Measurements from ENCODE around the gene MGRN1. TPM values are rescaled to one million over a fixed set of nuclear protein-coding genes. Genes with fewer than 3 reads are reported as not detected.

MGRN1 gene
- total RNA-seq, 1 experiment from 2014 or later = 22.7 TPM

DNA sequence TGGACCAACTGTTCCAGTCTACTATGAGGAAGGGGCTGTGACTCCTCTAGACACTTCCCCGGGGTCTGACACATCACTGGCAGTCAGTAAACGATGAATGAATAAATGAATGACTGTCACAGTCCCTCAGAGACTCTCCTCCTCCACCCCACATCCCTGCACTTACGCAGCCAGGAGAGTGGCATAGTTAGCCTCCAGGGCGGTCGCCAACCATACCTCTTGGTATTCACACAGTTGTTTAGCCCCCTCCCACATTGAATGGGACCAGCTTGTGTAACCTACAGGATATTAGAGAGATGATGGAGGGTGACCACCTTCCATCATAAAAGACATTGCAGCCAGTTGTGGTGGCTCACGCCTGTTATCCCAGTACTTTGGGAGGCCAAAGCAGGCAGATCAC lies 35.7 kb upstream of the MGRN1 start:
- intact Hi-C loops (cut with micrococcal nuclease) = no loop called here
- H3K36me3 ChIP-seq (ENCODE audit: low read depth, low read length) = no peaks in the 10 kb centered on the region
- H2AFZ ChIP-seq (ENCODE audit: low read length) = no peak overlapping the region
- no peak overlapping the region for H3K9ac ChIP-seq (ENCODE audit: low read length)
- no peaks in the 10 kb centered on the region for H3K27me3 ChIP-seq (ENCODE audit: low read length)
- H3K4me1 ChIP-seq (ENCODE audit: insufficient read depth, low read length) = no peaks in the 10 kb centered on the region
- ChIA-PET CTCF (no interaction called here), POLR2A (ENCODE audit: unreplicated experiment) (no interaction called here)
- no peak for TF ChIP-seq EZH2 (IDR thresholded peaks at IDR 0.05; ENCODE audit: low read length, unreplicated experiment)
- TF ChIP-seq EZH2phosphoT487 (IDR thresholded peaks at IDR 0.05; ENCODE audit: borderline replicate concordance, low read length) = no peak
- TF ChIP-seq, protein P1, sequence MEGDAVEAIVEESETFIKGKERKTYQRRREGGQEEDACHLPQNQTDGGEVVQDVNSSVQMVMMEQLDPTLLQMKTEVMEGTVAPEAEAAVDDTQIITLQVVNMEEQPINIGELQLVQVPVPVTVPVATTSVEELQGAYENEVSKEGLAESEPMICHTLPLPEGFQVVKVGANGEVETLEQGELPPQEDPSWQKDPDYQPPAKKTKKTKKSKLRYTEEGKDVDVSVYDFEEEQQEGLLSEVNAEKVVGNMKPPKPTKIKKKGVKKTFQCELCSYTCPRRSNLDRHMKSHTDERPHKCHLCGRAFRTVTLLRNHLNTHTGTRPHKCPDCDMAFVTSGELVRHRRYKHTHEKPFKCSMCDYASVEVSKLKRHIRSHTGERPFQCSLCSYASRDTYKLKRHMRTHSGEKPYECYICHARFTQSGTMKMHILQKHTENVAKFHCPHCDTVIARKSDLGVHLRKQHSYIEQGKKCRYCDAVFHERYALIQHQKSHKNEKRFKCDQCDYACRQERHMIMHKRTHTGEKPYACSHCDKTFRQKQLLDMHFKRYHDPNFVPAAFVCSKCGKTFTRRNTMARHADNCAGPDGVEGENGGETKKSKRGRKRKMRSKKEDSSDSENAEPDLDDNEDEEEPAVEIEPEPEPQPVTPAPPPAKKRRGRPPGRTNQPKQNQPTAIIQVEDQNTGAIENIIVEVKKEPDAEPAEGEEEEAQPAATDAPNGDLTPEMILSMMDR (conservative IDR thresholded peaks at IDR 0.05; ENCODE audit: low read depth, low read length) = no peak
- no peak overlapping the region for H3K4me3 ChIP-seq (ENCODE audit: low read length)
- DNase-seq = no peak
- no peaks in the 10 kb centered on the region for H4K20me1 ChIP-seq (ENCODE audit: low read length)
- H3K4me2 ChIP-seq (ENCODE audit: low read length) = no peak overlapping the region
- H3K9me3 ChIP-seq (ENCODE audit: low read length) = no peaks in the 10 kb centered on the region
- H3K9me2 ChIP-seq (replicated peaks; ENCODE audit: low read length) = no peaks in the 10 kb centered on the region
- no peak overlapping the region for H3K27ac ChIP-seq (ENCODE audit: low read length)
- BruUV-seq (replicated peaks) = no TSS peak
- no peak for ATAC-seq
- H3K79me2 ChIP-seq (ENCODE audit: low read length) = no peaks in the 10 kb centered on the region
- no peaks in the 10 kb centered on the region for H3F3A ChIP-seq (ENCODE audit: low read length, unreplicated experiment)

DNA sequence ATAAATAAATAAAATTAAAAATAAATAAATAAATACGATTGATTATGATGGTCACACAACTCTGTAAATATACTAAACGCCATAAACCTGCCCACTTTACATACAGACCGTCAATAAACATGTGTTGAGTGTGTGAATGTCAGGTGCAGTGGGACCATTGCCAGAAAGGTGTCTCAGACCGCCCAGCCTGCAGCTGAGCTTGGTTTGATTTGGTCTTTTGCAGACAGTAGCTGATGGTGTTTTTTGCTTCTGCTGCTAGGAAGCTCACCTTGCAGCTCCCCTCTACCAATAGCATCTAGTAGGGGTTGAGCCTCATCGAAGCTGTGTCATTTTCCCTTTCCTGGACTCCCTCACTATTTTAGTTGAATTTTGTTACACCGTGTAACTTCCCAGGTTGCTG lies 33.4 kb upstream of the MGRN1 start:
- no peak for ATAC-seq
- Histone ChIP-seq H3K9me3 (ENCODE audit: low read length) (no peaks in the 10 kb centered on the region), H3F3A (ENCODE audit: low read length, unreplicated experiment) (no peaks in the 10 kb centered on the region), H3K79me2 (ENCODE audit: low read length) (no peaks in the 10 kb centered on the region), H3K4me3 (ENCODE audit: low read length) (no peak overlapping the region), H3K27me3 (ENCODE audit: low read length) (no peaks in the 10 kb centered on the region), H3K4me2 (ENCODE audit: low read length) (no peak overlapping the region), H3K36me3 (ENCODE audit: low read depth, low read length) (no peaks in the 10 kb centered on the region), H2AFZ (ENCODE audit: low read length) (no peak overlapping the region), H3K9ac (ENCODE audit: low read length) (no peak overlapping the region), H3K9me2 (replicated peaks; ENCODE audit: low read length) (no peaks in the 10 kb centered on the region), H3K27ac (ENCODE audit: low read length) (no peak overlapping the region), H3K4me1 (ENCODE audit: insufficient read depth, low read length) (no peaks in the 10 kb centered on the region), H4K20me1 (ENCODE audit: low read length) (no peaks in the 10 kb centered on the region)
- TF ChIP-seq EZH2 (IDR thresholded peaks at IDR 0.05; ENCODE audit: low read length, unreplicated experiment) (no peak), EZH2phosphoT487 (IDR thresholded peaks at IDR 0.05; ENCODE audit: borderline replicate concordance, low read length) (no peak)
- TF ChIP-seq, protein P1 (conservative IDR thresholded peaks at IDR 0.05; ENCODE audit: low read depth, low read length) = no peak
- CTCF ChIA-PET = no interaction called here
- intact Hi-C loops (cut with micrococcal nuclease) = no loop called here
- POLR2A ChIA-PET (ENCODE audit: unreplicated experiment) = no interaction called here
- DNase-seq = no peak
- no TSS peak for BruUV-seq (replicated peaks)

DNA sequence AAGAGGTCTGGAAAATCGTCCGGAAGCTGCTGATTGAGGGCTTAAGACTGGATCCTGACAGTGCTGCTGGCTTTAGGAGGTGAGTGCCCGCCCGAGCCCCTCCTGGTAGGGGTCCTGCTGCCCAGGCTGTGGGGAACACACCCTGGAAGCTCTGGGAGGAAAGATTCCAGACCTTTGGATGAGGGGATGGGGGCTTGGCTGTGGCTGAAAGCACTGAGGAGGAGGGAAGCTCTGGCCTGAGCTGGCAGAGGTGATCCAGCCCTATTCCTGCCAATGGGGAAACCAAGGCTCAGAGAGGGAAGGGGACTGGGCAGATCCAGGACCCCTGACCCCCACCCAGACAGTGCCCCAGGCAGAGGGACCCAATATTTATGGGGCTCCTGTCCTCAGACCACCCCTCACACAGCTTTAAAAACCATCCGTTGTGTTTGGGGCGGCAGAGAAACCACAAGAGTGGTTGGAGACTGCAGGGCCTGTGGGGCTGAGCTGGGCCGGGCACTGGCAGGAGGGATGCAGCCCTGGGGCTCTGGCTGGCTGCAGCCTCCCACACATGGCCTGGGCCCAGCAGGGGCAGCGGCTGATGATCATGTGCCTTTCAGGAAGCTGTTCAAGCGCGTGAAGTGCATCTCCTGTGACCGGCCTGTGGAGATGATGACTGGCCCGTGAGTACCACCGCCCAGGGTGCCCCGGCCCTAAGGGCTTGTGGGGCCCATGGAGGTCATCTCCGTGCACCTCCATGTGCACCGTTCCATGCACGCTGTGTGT lies 32.7 kb upstream of the MGRN1 start:
- no peaks in the 10 kb centered on the region for H3K9me2 ChIP-seq (replicated peaks; ENCODE audit: low read length)
- H3K4me2 ChIP-seq (ENCODE audit: low read length) = no peak overlapping the region
- CTCF ChIA-PET = no interaction called here
- DNase-seq = no peak
- intact Hi-C loops (cut with micrococcal nuclease) = no loop called here
- no peak overlapping the region for H2AFZ ChIP-seq (ENCODE audit: low read length)
- no peaks in the 10 kb centered on the region for H3K27me3 ChIP-seq (ENCODE audit: low read length)
- H3K79me2 ChIP-seq (ENCODE audit: low read length) = no peaks in the 10 kb centered on the region
- H3K36me3 ChIP-seq (ENCODE audit: low read depth, low read length) = no peaks in the 10 kb centered on the region
- no TSS peak for BruUV-seq (replicated peaks)
- no peaks in the 10 kb centered on the region for H3K4me1 ChIP-seq (ENCODE audit: insufficient read depth, low read length)
- H4K20me1 ChIP-seq (ENCODE audit: low read length) = no peaks in the 10 kb centered on the region
- H3K9me3 ChIP-seq (ENCODE audit: low read length) = no peaks in the 10 kb centered on the region
- H3K9ac ChIP-seq (ENCODE audit: low read length) = no peak overlapping the region
- H3K4me3 ChIP-seq (ENCODE audit: low read length) = no peak overlapping the region
- TF ChIP-seq, protein P1 (conservative IDR thresholded peaks at IDR 0.05; ENCODE audit: low read depth, low read length) = no peak
- no peaks in the 10 kb centered on the region for H3F3A ChIP-seq (ENCODE audit: low read length, unreplicated experiment)
- POLR2A ChIA-PET (ENCODE audit: unreplicated experiment) = interaction anchor here (0.5 kb wide), 1 partner anchor 71 kb away, joined by 4 read pairs; no protein-coding TSS in a partner anchor
- no peak for ATAC-seq
- no peak overlapping the region for H3K27ac ChIP-seq (ENCODE audit: low read length)
